K562 (cell line): ENCODE data around the gene C3. TPM values are rescaled to one million over a fixed set of nuclear protein-coding genes. Genes with fewer than 3 reads are reported as not detected.

ENCODE experiments used
- CCAR2 ChIP-seq: fragments of 200-400 bp; formaldehyde crosslinking; IDR thresholded peaks from 2 replicates; pipeline ENCODE4 v1.6.1; 2017; ENCODE audit warnings: mild to moderate bottlenecking, low read depth, low read length
- CEBPG ChIP-seq, 3 experiments: fragments of 200-800 bp in 1 of 3; sonication (Bioruptor generic) in 1 of 3; sonication (generic) in 1 of 3; formaldehyde crosslinking in 1 of 3; IDR thresholded peaks in 2 of 3; conservative IDR thresholded peaks in 1 of 3; 2 replicates each; pipeline versions ENCODE4 v1.6.1 to v1.8.0; 2016 to 2022; ENCODE audit warnings: missing compliant biosample characterization in 2 of 3, missing genetic modification characterization in 2 of 3, mild to moderate bottlenecking in 1 of 3, missing genetic modification reagents in 1 of 3
- DNMT1 ChIP-seq: fragments of 450-650 bp; IDR thresholded peaks from 2 replicates; pipeline ENCODE4 v1.6.1; 2016; ENCODE audit warnings: antibody characterized with exemption, mild to moderate bottlenecking
- EWSR1 ChIP-seq: fragments of 450-650 bp; IDR thresholded peaks from 2 replicates; pipeline ENCODE4 v1.6.1; 2018; ENCODE audit warnings: borderline replicate concordance, mild to moderate bottlenecking, low read depth, moderate library complexity; ENCODE audit not compliant: partially characterized antibody
- HCFC1 ChIP-seq: IDR thresholded peaks from 2 replicates; pipeline ENCODE4 v1.6.1; 2012; ENCODE audit warnings: low read depth, low read length, improper control_type of control experiment
- HDGF ChIP-seq: fragments of 450-650 bp; IDR thresholded peaks from 2 replicates; pipeline ENCODE4 v1.6.1; 2016
- HNRNPH1 ChIP-seq: fragments of 200-400 bp; formaldehyde crosslinking; optimal IDR thresholded peaks from 2 replicates; pipeline ENCODE3; 2017; ENCODE audit warnings: low read depth, mild to moderate bottlenecking, low read length, moderate library complexity
- KAT7 ChIP-seq: sonication (generic); formaldehyde crosslinking; IDR thresholded peaks from 2 replicates; pipeline ENCODE4 v1.8.0; 2022; ENCODE audit warnings: missing genetic modification reagents, mild to moderate bottlenecking, borderline replicate concordance
- MEIS2 ChIP-seq: fragments of 450-650 bp; IDR thresholded peaks from 2 replicates; pipeline ENCODE4 v1.6.1; 2014; ENCODE audit warnings: mild to moderate bottlenecking; ENCODE audit not compliant: partially characterized antibody
- MIER1 ChIP-seq: fragments of 450-650 bp; IDR thresholded peaks from 2 replicates; pipeline ENCODE4 v1.6.1; 2016; ENCODE audit warnings: antibody characterized with exemption, mild to moderate bottlenecking, low read depth
- MLLT1 ChIP-seq, 2 experiments: fragments of 450-650 bp; IDR thresholded peaks; 2 replicates each; pipeline ENCODE4 v1.6.1; 2016
- NRF1 ChIP-seq, 2 experiments: fragments of 450-650 bp; IDR thresholded peaks in 1 of 2; conservative IDR thresholded peaks in 1 of 2; 2 replicates each; pipeline ENCODE4 v1.6.1; 2014; ENCODE audit warnings: mild to moderate bottlenecking in 2 of 2
- POLR3G ChIP-seq: IDR thresholded peaks from 2 replicates; pipeline ENCODE4 v1.6.1; 2011; ENCODE audit not compliant: insufficient read length, insufficient replicate concordance; ENCODE audit errors: extremely low read depth
- PRPF4 ChIP-seq: fragments of 200-400 bp; formaldehyde crosslinking; IDR thresholded peaks from one replicate; pipeline ENCODE4 v1.6.1; 2017; ENCODE audit warnings: low read length, low read depth, mild to moderate bottlenecking; ENCODE audit not compliant: insufficient read depth, poor library complexity, severe bottlenecking
- SMARCA5 ChIP-seq: fragments of 450-650 bp; IDR thresholded peaks from 2 replicates; pipeline ENCODE4 v1.6.1; 2016
- SOX6 ChIP-seq: fragments of 450-650 bp; IDR thresholded peaks from 2 replicates; pipeline ENCODE4 v1.6.1; 2014; ENCODE audit warnings: mild to moderate bottlenecking
- SREBF2 ChIP-seq: sonication (generic); formaldehyde crosslinking; IDR thresholded peaks from 2 replicates; pipeline ENCODE4 v1.4.0; 2020; ENCODE audit warnings: mild to moderate bottlenecking, missing genetic modification reagents
- SRF ChIP-seq, 2 experiments: fragments of 250-450, 450-650 bp in 1 of 2; sonication (Bioruptor Pico) in 1 of 2; sonication (generic) in 1 of 2; formaldehyde crosslinking; IDR thresholded peaks; 2 replicates each; pipeline versions ENCODE4 v1.5.0 to v1.5.1; 2020 to 2022; ENCODE audit warnings: mild to moderate bottlenecking in 1 of 2, missing genetic modification reagents in 1 of 2
- STAG1 ChIP-seq: sonication (generic); formaldehyde crosslinking; IDR thresholded peaks from 2 replicates; pipeline ENCODE4 v1.5.0; 2020; ENCODE audit warnings: missing genetic modification reagents, borderline replicate concordance
- TCF15 ChIP-seq: fragments of 250-450 bp; sonication (Bioruptor Pico); IDR thresholded peaks from 2 replicates; pipeline ENCODE4 v1.8.0; 2022; ENCODE audit warnings: moderate library complexity, mild to moderate bottlenecking, inconsistent platforms
- ZNF57 ChIP-seq: fragments of 450-650 bp; formaldehyde crosslinking; IDR thresholded peaks from 2 replicates; pipeline ENCODE4 v1.4.0; 2020; ENCODE audit warnings: mild to moderate bottlenecking, moderate library complexity
- polyA plus RNA-seq, 8 experiments: library from polyadenylated mRNA; depleted of rRNA in 4 of 8; stranded (reverse) in 5 of 8; unstranded in 3 of 8; fragments of >200 nt; fragmentation: Nextera tagmentation in 2 of 8; fragmentation: Illumina TruSeq in 1 of 8; extraction: Ambion mirVana in 2 of 8; extraction: Trizol in 1 of 8; gene quantifications; 2 replicates each; pipeline versions ENCODE4 v1.2.1 to v1.2.3, GENCODE V29; 2011 to 2014; ENCODE audit warnings: inconsistent platforms in 1 of 8, missing spikeins in 1 of 8
- total RNA-seq, 7 experiments: library from RNA; depleted of rRNA in 6 of 7; stranded (reverse); fragments of >200 nt in 6 of 7; fragmentation: Illumina TruSeq in 2 of 7; extraction: Trizol in 2 of 7; gene quantifications; 2 replicates each; pipeline versions ENCODE4 v1.2.1 to v1.2.3, GENCODE V29; 2011 to 2021; ENCODE audit warnings: low replicate concordance in 1 of 7
- TF ChIP-seq, protein P1 (sequence below): sonication (generic); formaldehyde crosslinking; IDR thresholded peaks from 2 replicates; pipeline ENCODE4 v1.8.0; 2022; ENCODE audit warnings: mild to moderate bottlenecking, missing genetic modification reagents
- TF ChIP-seq, protein P2 (sequence below): fragments of 250-450 bp; sonication (Bioruptor Pico); IDR thresholded peaks from 2 replicates; pipeline ENCODE4 v1.5.1; 2021; ENCODE audit warnings: mild to moderate bottlenecking
- TF ChIP-seq, protein P3 (sequence below): IDR thresholded peaks from 2 replicates; pipeline ENCODE4 v1.6.1; 2014; ENCODE audit warnings: antibody characterized with exemption

C3 gene
- total and polyA plus RNA-seq, 9 of the 15 experiments (the other 6 are each of a cell fraction or from before 2014, with no cell fraction given), result 0.59 to 10.6 (median 2.2) TPM

DNA sequence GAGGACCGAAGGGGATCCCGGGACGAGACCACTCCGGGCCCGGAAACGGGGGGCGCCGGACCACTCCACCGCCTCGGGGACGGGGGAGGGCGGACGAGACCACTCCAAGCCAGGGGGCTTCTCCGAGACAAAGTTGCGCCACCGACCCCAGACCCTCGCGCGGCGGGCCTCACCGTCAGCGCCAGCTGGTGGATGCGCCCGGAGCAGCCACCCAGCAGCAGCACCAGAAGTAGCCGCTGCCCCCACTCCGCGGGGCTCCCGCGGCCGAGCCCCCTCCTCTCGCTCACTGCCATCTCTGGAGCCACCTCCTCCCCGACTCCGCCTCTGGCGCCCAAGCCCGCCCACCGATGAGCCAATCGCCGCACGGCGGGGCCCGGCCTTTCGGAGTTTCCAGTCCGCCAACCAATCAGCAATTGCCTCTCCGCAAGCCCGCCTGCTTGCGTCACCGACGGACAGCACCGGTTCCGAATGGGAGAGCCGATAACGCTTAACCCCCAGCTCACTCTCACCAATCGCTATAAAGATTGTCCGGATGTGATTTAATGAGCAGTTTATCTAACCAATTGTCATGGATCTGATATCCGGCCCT, 16.9 kb upstream of the C3 start, which contains the start of gene GPR108 (continued):
- TF ChIP-seq HNRNPH1 (no peak), KAT7 (CRISPR knock-in tag) (no peak; the same call in 1 of the 2 replicates), HDGF (no peak), NRF1 (conservative IDR thresholded peaks at IDR 0.05 in 1 of 2, IDR thresholded peaks at IDR 0.05 in 1 of 2) (no peak), HCFC1 (peak; percentile 67), EWSR1 (no peak), TCF15 (CRISPR knock-in tag) (no peak), MLLT1 (IDR thresholded peaks at IDR 0.05) (peak in 1 of 2 experiments; percentile 99; a peak in 2 of 4 replicates), MEIS2 (peak; percentile 30), STAG1 (no peak), SRF (CRISPR knock-in tag; IDR thresholded peaks at IDR 0.05) (no peak), DNMT1 (no peak), SREBF2 (CRISPR knock-in tag) (no peak), CCAR2 (no peak), POLR3G (no peak), CEBPG (CRISPR knock-in tag; IDR thresholded peaks at IDR 0.05) (peak; percentile 84), CEBPG (tag; conservative IDR thresholded peaks at IDR 0.05 in 1 of 2, IDR thresholded peaks at IDR 0.05 in 1 of 2) (peak; percentile 90 to 95), SOX6 (no peak; the same call in 1 of the 2 replicates), PRPF4 (no peak), SMARCA5 (no peak), MIER1 (peak; percentile 56; the same call in 1 of the 2 replicates), ZNF57 (CRISPR knock-in tag) (no peak)
- TF ChIP-seq, protein P1, sequence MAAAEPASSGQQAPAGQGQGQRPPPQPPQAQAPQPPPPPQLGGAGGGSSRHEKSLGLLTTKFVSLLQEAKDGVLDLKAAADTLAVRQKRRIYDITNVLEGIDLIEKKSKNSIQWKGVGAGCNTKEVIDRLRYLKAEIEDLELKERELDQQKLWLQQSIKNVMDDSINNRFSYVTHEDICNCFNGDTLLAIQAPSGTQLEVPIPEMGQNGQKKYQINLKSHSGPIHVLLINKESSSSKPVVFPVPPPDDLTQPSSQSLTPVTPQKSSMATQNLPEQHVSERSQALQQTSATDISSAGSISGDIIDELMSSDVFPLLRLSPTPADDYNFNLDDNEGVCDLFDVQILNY (CRISPR knock-in tag), result no peak
- TF ChIP-seq, protein P2, sequence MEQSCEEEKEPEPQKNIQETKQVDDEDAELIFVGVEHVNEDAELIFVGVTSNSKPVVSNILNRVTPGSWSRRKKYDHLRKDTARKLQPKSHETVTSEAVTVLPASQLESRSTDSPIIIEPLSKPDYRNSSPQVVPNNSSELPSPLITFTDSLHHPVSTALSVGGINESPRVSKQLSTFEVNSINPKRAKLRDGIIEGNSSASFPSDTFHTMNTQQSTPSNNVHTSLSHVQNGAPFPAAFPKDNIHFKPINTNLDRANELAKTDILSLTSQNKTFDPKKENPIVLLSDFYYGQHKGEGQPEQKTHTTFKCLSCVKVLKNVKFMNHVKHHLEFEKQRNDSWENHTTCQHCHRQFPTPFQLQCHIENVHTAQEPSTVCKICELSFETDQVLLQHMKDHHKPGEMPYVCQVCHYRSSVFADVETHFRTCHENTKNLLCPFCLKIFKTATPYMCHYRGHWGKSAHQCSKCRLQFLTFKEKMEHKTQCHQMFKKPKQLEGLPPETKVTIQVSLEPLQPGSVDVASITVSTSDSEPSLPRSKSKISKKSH, result no peak
- TF ChIP-seq, protein P3, sequence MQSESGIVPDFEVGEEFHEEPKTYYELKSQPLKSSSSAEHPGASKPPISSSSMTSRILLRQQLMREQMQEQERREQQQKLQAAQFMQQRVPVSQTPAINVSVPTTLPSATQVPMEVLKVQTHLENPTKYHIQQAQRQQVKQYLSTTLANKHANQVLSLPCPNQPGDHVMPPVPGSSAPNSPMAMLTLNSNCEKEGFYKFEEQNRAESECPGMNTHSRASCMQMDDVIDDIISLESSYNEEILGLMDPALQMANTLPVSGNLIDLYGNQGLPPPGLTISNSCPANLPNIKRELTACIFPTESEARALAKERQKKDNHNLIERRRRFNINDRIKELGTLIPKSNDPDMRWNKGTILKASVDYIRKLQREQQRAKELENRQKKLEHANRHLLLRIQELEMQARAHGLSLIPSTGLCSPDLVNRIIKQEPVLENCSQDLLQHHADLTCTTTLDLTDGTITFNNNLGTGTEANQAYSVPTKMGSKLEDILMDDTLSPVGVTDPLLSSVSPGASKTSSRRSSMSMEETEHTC, result no peak
